ENCODE results near the gene MUC3A.
"Not testable (repeated sequence)": the region's sequence is repeated elsewhere in the genome, so short reads cannot be mapped to it uniquely, and the experiment has no call there.

The MUC3A gene

DNA sequence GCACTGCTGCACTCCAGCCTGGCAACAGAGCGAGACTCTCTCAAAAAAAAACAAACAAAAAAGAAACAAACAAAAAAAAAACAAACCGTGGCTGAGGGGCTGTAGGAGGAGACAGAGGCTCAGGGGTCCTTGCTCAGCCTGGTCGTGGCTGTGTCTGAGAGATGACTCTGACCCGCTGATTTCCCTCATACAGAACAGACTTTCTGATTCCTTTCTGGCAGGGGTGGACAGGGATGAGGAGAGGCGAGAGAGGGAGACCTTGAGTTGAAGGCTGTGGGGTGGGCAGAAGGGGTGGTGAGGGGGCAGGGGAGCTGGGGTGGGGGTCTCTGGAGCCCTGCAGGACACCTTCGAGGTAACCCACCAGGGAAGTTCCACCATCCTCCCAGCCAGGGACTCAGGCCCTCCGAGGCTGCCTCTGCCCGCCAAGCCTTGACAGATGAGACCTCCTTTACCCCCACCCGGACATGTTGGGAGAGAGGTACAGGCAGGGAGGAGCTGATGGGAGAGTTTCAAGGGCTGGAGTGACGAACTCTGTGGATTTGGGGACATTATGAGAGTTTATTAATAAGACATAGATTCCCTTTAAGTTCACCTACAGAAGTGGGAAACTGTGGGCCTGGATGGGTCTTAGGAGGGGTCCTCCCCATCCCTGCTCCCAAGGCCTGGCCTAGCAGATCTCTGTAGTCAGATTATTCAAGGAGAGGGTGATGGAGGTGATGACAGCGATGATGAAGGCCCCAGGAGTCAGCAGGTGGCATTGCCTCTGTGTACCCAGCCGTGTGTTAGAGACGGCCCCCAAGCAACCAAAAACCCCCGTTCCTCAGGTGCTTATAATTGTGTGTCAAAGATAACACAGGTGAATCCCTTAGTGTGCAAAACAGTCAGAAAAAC lies 22.0 kb downstream of the MUC3A start:
- DNase-seq: no peak

- DNase-seq: no peak
These were observed 22.6 kb downstream of the MUC3A start for GRCh38 chr7:100972002-100972347.

- DNase-seq: no peak
These were observed 24.7 kb downstream of the MUC3A start for GRCh38 chr7:100974021-100974420.

- DNase-seq: no peak
These were observed 26.1 kb downstream of the MUC3A start for GRCh38 chr7:100975371-100975821.

- DNase-seq: no peak
These were observed 29.0 kb downstream of the MUC3A start for GRCh38 chr7:100978300-100978699.

DNA sequence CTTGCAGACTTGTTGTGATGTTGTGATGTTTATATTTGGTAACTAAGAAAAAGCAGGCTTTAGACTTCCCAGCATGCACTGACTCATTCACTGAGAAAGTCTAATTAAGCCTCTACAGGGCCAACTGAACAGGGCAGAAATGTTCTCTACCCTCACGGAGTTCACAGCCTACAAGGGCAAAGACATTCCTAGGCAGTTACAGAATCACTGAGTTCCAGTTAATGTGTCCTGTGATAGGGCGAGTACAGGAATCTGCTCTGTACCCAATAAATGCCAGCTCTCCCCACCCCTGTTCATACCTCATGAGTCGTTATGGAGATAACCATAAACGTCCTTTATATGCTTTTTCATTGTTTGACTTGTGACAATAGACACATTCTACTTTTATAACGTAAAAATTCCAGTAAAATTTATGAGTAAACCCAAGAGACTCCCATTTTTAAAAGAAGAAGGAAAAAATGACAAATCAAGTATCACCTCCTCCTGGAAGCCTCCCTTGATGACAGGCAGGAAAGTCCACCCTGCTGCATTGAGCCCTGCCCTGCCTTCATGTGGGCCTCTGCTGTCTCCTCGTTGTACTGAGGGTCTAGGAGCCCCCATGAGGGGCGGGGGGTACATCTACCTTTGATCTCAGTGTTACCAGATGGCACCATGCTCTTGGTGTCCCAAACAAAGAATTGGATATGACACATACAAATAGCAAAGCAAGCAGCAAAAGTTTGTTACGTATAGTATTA lies 34.3 kb downstream of the MUC3A start:
- DNase-seq: no peak

GRCh38 chr7:100984241-100984918 lies 35.0 kb downstream of the MUC3A start:
- not testable (repeated sequence) for DNase-seq

DNA sequence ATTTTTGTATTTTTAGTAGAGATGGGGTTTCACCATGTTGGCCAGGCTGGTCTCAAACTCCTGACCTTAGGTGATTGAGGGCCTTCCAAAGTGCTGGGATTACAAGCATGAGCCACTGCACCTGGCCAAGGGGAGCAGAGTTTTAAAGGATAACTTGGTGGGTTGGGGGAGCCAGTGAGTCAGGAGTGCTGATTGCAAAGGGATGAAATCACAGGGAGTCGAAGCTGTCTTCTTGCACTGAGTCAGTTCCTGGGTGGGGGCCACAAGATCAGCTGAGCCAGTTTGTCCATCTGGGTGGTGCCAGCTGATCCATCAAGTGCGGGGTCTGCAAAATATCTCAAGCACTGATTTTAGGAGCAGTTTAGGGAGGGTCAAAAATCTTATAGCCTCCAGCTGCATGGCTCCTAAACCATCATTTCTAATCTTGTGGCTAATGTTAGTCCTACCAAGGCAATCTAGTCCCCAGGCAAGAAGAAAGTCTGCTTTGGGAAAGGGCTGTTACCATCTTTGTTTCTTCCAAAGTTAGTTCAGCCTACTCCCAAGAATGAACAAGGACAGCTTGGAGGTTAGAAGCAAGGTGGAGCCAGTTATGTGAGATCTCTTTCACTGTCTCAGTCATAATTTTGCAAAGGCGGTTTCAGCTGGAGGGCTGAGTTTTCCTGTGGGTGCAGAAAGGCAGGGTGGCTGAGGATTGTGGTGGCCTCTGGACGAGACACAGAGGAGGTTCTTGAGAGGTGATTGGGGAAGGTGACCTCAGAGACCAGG lies 35.9 kb downstream of the MUC3A start:
- not testable (repeated sequence) for DNase-seq

DNA sequence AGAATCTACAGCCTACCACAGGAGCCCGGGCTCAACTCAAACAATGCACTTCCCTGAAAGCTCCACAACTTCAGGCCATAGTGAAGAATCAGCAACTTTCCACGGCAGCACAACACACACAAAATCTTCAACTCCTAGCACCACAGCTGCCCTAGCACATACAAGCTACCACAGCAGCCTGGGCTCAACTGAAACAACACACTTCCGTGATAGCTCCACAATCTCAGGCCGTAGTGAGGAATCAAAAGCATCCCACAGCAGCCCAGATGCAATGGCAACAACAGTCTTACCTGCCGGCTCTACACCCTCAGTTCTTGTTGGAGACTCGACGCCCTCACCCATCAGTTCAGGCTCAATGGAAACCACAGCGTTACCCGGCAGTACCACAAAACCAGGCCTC lies 42.3 kb downstream of the MUC3A start:
- DNase-seq: no peak

GRCh38 chr7:100992280-100992679 lies 42.9 kb downstream of the MUC3A start:
- not testable (repeated sequence) for DNase-seq

GRCh38 chr7:100994671-100995070 lies 45.3 kb downstream of the MUC3A start:
- not testable (repeated sequence) for DNase-seq

- not testable (repeated sequence) for DNase-seq
These were observed 49.2 kb downstream of the MUC3A start for GRCh38 chr7:100998530-100998929.

- not testable (repeated sequence) for DNase-seq
These were observed 50.0 kb downstream of the MUC3A start for GRCh38 chr7:100999334-100999733.

GRCh38 chr7:101000025-101000424 lies 50.7 kb downstream of the MUC3A start:
- DNase-seq: not testable (repeated sequence)

DNA sequence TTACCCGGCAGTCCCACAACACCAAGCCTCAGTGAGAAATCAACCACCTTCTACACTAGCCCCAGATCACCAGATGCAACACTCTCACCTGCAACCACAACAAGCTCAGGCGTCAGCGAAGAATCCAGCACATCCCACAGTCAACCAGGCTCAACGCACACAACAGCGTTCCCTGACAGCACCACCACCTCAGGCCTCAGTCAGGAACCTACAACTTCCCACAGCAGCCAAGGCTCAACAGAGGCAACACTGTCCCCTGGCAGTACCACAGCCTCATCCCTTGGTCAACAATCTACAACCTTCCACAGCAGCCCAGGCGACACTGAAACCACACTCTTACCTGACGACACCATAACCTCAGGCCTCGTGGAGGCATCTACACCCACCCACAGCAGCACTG lies 53.0 kb downstream of the MUC3A start:
- not testable (repeated sequence) for DNase-seq

GRCh38 chr7:101007361-101007760 lies 58.0 kb downstream of the MUC3A start:
- DNase-seq: not testable (repeated sequence)

GRCh38 chr7:101009629-101010028 lies 60.3 kb downstream of the MUC3A start:
- no peak for DNase-seq

DNA sequence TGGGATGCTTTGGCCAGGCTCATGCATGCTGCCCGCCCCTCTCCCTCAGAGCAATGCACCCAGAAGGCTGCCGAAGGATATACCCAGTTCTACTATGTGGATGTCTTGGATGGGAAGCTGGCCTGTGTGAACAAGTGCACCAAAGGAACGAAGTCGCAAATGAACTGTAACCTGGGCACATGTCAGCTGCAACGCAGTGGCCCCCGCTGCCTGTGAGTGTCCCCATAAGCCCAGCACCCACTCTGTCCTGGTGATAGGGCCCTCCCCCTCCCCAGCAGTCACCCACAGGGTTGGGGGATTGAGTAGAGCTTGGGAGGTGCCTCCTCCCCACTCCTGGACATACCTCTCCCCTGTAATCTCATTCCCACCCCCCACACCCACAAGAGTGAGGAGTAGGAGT lies 63.6 kb downstream of the MUC3A start:
- DNase-seq: no peak

DNA sequence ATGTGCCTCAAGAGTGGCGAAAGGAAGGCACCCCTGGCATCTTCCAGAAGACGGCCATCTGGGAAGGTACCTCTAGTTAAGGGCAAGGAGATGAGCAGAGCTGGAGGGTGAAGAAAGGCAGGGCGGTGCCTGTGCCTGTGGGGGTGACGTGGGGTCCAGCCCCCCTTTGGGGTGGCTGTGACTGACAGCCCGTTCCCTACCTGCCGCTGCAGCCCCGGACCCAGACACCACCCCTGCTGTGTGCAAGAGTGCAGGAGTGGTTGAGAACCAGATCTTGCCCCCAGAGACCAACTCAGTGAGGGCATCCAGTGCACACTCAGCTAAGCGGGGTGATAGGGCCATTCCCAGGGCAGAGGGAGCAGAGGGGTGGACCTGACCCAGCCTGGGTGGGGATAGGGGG lies 66.3 kb downstream of the MUC3A start:
- no peak for DNase-seq

DNA sequence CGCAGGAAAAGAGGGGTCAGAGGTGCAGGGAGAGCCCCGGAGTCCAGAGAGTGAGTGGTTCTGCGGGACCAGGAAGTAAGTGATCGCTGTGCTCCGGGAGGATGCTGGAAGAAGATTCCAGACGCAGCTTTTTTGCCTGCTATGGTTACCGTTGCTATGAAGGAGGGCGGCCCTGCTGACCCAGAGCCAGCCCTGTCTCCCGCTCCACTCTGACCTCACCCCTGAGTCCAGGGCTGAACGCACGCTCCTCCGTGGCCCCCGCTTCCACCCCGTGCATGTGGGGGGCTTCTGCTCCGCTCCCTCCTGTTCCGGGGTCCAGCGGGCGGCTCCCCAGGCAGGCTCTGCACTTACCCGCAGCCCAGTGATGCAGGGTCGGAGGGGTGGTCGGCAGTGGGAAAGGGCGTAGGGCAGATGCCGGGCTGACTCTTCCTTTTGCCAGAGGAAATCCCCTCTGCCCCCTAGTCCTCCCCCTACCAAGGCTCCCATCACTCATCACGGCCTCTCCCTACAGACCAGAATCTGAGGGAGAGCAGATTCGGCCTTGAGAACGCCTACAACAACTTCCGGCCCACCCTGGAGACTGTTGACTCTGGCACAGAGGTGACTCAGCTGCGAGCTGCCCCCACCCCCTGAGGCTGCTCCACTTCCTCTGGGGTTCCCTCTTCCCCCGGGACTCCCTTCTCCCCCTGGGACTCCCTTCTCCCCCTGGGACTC lies 67.9 kb downstream of the MUC3A start:
- DNase-seq: no peak
